HPDE6-E6E7 (cell line): ENCODE measurements around the gene UBE2QL1.

Experiments
- DNase-seq: peaks from one replicate; pipeline ENCODE4 v3.0.0; 2011; ENCODE audit warnings: missing footprints; ENCODE audit errors: extremely low spot score

UBE2QL1 gene

DNA sequence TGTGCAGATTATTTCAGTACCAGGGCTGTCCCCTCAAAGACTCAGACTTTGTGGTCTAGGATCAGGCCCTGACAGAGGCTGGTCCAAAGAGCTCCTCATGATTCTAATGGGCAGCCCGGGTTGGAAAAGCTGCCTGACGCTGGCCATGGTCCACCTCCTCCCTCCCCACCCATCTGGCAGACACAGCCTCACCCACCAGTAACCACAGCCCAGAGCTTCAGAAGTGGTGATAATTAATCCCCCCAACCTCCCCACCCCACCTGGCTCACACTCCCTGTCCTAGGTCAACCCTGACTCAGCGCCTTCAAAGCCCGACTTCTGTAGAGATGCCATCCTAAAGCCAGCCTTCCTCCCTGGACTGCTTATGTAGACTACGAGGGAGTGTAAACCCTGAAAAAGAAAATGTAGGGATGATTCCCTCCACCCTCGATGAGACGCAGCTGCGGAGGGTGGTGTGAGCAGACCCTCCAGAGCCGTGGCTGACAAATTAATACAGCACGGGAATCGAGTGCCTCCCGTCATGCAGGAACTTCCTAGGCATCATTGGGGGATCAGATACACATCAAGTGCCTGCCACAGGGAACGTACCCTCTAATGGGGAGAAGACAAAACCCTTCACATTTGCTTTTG is 7.0 kb downstream of the UBE2QL1 start:
- DNase-seq = no peak

DNA sequence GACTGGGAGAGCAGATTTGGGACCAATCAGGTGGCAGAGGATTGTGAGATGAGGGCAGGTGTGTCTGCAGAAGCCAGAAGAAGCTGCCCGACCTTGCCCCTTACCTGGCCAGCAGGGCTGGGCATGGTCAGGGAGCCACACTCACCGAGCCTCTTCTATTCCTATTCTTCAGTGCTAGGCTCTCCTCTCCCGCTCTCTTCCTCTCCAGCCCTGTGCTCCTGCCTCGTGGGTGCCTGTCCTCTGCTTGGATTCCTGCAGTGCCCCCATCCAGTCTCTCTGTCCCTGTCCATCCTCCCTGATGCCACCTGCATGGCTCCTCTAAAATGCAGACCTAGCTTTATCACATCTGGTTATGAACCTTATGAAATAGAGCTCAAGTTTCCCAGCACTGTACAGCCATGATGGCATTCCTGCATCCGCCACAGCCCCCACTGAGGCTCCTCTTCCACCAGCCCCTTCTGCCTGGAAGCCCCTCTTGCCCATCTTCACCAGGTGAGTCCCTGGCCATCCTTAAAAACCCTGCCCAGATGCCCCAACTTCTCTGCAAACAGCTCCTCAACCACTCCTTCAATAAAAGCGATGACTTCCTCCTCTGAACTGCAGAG is 8.2 kb downstream of the UBE2QL1 start:
- DNase-seq = no peak

DNA sequence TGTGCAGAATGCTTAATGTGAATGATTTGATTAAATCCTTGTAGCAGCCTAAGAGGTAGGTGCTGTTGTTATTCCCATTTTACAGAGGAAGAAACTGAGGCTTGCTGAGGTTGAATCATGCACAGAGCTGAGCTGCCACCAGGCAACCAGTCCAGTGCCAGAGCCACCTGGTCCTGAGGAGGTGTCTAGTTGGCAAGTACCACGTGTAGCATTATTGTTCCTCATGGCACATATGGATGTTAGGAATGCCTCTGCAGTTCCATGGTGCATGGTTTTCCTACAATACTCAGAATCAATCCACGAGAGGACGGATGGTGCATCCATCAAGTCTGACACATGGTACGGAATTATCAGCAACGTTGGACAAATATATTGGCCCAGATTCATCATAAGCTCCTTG is 8.9 kb downstream of the UBE2QL1 start:
- no peak for DNase-seq

DNA sequence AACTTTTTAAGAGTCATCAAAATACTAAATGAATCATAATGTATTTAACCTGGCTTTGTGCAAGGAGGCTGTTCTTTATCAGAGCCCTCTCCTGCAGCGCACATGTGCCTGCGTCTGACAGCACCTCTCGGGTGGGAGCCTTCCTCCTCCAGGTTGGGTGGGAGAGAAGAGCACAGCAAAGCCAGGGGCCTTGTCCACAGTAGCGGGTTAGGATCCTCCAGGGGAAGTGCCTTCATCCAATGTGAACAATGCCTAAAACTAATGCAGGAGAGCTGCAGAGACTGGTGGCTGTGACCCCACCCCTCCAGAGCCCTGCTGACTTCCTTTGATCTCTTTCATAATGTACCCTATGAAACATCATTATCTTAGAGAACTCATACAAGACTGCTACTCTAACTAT is 10.2 kb downstream of the UBE2QL1 start:
- no peak for DNase-seq

DNA sequence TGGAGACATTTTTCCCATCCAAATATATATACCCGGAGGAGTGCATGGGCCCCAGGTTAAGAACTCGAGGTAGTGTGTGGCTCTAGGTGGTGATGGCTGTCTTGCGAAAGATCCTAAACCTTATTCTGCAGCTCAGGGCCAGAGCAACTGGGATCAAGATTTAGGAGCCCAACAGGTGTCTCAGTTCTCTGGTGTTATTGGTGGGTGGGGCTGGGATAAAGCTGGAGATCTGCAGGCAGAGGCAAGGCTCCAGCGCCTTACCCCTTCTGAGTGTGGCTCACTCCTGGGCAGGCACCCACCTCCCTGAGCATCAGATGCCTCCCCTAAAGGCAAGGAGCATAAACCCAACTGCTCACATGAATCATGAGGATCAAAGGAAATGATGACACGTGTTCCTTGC is 11.2 kb downstream of the UBE2QL1 start:
- no peak for DNase-seq

DNA sequence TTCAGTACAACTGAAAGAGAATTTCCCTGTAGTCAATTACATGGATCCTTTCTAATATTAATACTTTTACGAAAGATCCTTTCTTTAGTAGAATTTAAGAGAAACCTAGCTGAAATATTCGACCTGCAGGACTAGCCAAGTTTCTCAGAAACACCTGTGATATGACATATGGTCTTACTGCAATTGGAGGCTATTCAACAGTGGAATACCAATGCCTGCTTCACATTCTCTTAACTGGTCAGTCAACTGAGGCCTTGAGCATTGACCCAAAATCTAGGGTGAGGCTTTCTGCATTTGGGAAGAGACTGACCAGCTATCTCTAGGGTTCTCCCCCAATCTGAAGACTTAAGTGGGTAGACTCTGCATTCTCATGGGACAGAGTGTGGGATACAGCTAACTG is 12.3 kb downstream of the UBE2QL1 start:
- DNase-seq = no peak

DNA sequence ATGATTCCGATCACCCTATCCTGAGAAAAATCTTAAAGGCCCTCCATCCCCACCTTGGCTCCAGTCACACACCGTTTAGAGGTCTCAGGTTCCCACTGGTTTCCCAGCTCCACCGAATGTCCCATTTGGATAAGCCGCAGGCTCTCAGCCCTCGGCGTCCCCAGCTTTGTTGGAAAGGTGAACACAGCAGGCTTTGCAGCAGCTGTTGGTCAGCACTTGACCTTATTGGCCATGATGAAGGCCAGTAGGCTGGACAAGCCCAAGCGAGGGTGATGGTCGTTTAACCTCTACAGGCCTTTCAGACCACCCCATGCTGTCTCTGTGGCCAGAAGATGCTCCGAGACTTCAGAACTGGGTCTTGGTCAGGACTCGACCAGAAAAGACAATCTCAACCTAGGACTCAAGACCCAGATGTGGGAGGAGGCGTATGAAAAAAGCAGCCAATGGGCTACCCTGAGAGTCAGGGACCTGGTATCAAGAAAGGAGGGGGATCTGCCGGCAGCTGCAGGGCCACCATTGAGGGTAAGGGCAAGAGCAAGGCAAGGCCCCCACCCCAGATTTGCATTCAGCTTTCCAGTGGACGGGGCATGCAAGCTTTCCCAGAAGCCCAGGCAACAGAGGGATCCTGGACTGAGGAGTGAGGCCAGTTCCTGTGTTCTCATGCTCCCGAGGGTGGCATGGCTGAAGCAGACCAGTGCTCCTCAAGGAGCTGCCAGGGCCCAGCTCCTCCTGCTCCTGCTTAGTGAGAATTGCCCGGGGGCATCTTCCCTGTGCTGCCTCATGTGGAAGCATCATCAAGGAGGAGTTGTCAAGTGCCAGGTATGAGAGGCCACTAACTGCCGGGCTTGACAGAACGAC is 13.4 kb downstream of the UBE2QL1 start:
- no peak for DNase-seq

DNA sequence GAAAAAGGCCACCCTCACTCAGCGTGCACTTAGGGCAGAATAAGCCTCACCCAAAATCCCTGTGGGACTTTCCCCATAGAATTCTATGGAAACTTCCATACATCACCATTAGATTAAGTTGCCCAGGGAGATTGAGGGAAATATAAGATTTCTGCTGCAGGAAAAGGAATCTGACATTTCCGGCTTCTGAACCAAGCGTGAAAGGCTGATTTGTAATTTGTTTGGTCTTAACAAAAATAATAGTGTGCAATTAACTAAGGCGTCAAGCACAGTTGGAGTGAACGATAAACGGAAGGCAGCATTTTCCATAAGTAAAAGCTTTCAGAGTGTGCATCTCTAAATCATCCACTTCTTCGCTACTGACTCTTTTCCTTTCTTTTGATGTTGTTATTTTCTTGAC is 14.0 kb downstream of the UBE2QL1 start:
- DNase-seq = no peak

DNA sequence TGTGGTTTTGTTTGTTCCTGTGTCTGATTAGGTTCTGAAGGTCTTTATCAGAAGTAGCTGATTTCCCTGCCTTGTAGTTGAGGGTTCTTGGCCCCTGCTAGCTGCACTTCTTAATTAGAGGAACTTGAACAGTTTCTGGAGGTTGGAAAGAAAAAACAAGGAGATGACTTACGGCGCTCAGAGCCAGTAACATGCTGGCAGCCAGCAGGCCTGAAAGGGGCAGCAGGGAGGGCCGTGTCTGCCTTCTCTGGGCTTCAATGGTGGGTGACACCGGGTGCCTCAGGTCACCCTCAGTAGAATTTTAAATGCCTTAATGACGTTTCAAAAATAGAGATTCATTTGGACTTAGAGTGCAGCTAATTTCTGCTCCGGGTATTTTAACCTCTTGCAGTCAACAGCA is 15.8 kb downstream of the UBE2QL1 start:
- DNase-seq = no peak

DNA sequence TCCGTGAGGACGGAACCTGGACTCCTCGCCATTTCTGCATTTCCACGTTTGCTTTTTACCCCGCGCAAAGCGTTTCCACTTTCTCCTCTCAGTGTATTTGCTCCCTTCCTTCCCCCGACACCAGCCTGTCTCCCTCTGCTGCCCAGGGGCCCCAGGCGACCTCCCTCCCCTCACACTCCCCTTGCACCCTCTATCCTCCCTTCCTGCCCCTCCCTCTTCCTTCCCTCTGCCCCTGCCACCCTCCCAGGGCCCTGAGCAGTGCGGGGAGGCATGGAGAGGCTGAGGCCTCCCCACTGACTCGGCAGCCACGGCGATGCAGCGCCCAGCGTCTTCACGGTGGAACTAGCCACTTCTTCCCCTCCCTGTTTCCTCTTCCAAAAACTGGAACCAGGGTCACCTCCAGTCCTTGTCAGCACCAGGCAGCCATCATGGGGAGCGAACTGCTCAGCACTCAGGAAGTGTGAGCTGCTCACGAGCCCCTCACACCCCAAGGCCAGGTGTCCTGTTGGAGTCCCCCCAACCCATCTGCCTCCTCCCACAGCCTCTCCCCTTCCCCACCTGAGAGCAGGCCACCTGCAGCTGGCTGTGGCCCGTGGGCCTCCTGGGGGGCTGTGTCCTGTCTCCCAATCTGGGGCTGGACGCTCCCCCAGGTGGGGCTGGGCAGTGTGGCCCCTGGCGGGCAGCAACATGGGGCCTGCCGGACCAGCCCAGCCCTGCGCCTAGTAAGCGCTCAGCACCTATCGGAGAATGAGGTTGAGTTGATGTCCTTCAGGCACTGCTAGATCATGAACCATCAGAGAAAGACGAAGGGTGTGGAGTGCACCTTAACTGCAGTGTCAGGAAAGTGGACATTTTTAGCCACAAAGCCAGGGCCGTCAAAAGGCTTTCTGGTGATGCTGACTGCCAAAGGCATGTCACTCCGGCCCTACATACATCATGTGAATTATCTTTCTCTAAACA is 17.5 kb downstream of the UBE2QL1 start:
- no peak for DNase-seq

DNA sequence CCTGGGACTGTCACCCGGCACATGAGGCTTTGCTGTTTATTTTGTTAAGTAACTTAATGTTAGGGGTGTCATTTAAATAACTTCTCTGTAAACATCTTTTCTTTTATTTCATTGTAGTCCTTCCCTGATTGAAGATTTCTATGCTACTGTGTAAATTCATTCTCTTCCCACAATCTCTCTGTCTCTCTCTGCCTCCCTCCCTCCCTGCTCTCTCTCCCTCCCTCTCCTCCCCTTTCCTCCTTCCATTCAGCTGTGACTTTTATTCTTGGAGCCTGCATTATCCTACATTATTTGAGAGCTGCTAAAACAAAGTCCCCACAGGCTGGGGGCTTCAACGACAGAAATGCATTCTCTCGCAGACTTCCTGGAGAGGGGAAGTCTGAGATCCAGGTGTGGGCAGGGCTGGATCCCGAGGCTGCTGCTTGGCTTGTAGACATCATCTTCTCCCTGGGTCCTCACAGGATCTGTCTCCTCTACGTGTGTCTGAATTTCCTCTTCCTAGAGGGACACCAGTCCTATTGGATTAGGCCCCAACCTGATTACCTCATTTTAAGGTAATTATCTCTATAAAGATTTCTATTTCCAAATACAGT is 18.4 kb downstream of the UBE2QL1 start:
- no peak for DNase-seq

DNA sequence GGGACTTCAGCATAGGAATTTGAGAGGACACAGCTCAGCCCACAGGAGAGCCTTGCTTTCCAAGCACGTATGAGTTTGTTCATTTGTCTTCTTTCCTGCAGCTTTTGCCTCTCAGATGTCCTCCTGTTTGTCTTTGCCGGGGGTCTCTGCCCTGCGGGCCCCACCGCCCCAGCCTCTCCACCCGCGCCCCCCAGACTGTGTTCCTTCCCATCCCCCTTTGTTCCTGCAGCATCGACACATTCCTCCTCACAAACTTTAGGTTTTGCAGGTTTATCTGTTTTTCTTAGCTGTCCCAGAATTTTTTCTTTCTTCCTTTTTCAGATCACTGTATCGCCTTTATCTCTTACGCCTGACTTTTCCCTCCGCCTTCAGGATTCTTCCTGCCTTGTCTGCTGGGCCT is 18.9 kb downstream of the UBE2QL1 start:
- DNase-seq = no peak

DNA sequence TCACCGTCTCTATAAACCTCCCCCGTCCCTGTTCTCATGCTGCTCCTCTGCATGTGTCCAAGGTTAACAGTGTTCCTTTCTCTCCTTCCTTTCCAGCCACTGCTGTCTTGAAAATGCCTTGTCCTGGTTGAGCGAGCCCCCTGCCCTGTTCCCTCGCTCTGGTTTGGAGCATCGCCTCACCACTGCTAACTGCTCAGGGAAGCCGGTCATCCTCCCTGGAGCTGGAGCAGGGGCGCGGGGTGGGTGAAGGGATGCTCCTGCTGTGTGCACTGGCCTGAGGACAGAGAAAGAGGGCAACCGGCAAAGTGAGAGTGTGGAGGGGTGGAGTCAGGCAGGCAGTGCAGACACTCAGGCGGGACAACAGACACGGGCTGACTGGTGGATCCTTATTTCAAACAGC is 19.4 kb downstream of the UBE2QL1 start:
- no peak for DNase-seq

DNA sequence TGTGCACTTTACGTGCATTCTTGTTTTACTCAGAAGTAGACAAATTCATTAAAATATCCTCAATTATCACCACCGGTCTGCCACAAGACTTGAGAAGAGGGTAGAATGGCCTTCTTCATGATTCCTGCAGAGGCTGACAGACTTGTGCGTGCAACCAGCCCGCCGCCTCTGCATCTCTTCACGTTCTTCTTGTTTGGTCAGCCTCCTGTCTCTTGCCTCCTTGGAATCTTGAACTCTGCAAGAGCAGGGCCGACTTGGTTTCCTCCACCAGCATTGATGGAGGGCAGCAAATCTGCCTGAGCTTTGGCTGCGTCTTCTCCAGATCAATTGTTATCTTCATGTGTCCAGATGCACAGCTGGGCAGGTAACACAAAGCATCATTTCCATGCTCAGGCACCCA is 20.2 kb downstream of the UBE2QL1 start:
- DNase-seq = no peak

DNA sequence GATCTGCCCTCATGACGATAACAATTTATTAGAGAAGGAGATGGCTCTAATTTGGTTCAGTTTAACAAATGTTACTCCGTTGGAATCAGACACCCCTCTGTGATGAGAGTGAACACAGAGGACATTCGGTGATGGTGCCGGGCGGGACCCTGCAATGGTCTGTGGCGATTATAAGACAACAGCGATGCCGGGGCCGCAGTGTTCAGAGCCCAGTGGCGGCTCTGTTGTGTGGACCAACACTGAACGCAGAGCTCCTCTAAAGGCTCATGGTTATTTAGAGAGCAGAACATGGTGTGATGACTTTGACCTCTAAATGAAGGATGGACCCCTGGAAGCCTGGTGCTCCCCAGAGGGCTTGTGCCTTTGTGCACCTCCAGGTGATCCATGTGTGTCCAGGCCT is 21.2 kb downstream of the UBE2QL1 start:
- DNase-seq = no peak

DNA sequence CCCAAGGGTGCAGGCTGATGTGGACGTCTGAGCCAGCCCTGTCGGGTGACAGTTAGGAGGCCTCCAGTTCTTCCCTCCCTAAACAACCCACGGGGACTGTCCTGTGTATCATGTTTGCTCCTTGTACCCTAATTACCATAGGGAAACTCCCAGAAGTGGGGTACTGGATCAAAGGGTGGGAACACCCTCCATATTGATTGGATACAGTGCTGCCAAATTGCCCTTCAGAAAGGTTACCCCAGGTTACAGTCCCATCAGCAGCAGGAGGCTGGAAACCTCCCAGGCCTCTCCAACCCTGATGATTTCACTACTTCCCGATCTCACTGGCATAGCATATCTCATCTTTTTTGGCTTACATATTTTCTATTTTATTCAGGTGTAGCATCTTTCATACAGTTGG is 22.0 kb downstream of the UBE2QL1 start:
- DNase-seq = no peak

DNA sequence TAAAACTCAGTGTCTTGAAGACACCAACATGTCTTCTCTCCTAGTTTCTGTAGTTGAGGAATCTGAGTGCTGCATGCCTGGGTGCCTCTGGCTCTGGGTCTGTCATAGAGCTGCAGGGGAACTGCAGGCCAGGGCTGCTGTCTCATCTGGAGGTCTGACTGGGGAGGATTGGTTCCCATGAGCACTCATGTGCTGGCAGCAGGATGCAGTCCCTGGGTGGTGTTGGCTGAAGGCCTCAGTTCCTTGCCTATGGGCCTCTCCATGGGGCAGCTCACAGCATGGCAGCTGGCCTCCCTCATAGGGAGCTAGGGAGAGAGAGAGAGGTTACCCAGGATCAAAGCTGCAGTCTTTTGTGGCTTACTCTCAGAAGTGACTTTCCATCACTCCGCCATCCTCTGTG is 22.6 kb downstream of the UBE2QL1 start:
- no peak for DNase-seq

DNA sequence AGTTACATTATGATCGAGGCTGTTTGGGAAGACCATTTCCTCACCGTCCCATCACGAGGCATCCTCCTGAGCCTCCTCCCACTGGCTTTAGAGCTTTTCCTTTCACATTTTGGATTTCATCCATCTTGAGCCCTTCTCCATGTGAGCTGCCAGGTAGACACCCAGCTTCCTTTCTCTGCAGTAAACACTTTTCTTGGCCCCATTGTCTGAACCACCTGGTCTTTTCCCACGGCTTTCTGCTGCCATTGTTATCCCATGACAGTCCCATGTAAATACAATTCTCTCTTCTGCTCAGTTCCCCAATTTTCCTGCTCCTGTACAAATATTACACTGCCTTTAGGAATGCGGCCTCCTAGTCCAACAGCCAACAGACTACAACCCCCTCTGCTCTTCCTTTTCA is 24.1 kb downstream of the UBE2QL1 start:
- DNase-seq = no peak

DNA sequence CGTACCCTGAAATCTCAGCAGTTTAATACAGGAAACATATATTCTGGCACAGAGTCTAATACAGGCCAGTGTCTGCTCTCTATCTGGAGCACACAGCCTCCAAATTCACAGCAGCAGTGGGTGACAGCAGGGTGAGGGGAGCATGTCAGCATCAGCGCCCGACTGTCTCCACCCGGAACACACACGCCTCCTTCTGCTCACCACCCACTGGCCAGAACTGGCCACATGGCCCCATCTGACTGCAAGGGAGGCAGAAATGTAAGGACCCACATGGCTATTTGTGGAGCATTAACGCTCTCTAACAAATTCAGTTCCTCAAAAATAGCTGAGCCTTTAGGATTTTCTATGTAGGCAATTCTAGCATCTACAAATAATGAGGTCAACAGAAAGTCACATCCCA is 24.6 kb downstream of the UBE2QL1 start:
- no peak for DNase-seq

DNA sequence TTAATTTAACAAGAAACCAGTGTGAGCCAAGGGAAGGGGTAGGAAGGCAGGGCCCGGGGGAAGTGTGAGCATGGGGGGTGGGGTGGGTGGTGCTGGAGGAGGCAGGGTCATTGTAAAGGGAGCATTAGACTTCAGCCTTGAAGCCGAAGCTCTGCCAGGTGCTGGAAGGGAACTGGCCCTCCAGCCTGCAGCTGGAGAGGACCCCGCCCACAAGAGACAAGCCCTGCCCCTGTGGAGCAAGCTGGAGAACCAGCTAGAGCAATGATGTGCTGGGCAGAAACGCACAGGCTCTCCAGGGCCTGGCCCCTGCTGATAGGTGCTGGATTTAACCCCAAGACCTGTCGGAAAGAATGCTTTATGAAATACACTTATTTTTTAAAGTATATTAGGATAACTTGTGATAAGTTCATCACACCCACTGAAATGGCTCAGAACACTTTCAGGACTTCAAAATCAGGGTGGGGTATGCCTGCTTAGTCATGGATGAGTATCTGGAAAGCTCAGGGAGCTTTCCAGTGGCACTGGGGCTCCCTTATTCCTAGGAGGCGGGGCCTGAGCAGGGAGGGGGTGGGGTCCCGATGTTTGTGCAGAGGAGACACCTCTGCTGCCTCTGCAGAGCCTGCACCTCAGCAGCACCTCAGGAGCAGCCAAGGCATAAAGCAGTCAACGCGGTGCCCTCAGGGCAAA is 27.1 kb downstream of the UBE2QL1 start:
- no peak for DNase-seq

DNA sequence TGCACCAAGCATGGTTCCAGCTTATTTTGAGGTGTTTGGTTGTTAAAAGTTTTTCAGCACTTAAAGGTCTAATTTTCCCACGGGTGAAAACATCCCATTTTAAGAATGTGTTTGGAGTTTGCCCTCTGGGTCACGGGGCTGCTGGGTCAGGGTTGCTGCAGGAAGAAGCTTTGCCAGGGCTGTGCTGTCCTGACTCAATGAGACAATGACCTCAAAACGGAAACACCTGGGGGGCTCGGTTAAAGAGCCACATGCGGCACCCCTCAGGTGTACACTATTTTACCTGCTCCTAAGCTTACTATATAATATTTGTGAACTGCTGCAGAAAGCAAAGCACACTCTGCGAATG is 27.6 kb downstream of the UBE2QL1 start:
- DNase-seq = no peak
